PFSK-1 (cell line): ENCODE data around the gene RLN3.

Experiments used
- FOXP2 ChIP-seq: optimal IDR thresholded peaks from 2 replicates; pipeline ENCODE3; 2011; ENCODE audit warnings: borderline replicate concordance, control low read depth, inconsistent platforms; ENCODE audit not compliant: insufficient read depth; ENCODE audit errors: extremely low read length, extremely low read depth
- POLR2AphosphoS5 ChIP-seq: IDR thresholded peaks from 2 replicates; pipeline ENCODE4 v1.6.1; 2012; ENCODE audit warnings: low read depth, mild to moderate bottlenecking, control low read depth, low read length, moderate library complexity
- REST ChIP-seq, 2 experiments: IDR thresholded peaks; 2 replicates each; pipeline versions ENCODE4 v1.6.1 to v1.8.0; 2011 to 2012; ENCODE audit warnings: low read depth in 2 of 2, low read length in 2 of 2, control low read depth in 1 of 2, inconsistent platforms in 1 of 2, mild to moderate bottlenecking in 1 of 2, moderate library complexity in 1 of 2; ENCODE audit not compliant: insufficient read depth in 1 of 2
- SIN3A ChIP-seq: IDR thresholded peaks from 2 replicates; pipeline ENCODE4 v1.6.1; 2012; ENCODE audit warnings: mild to moderate bottlenecking, low read length, moderate library complexity, borderline replicate concordance; ENCODE audit not compliant: insufficient read depth
- TAF1 ChIP-seq: IDR thresholded peaks from 2 replicates; pipeline ENCODE4 v1.6.1; 2012; ENCODE audit warnings: low read length, control low read depth, borderline replicate concordance; ENCODE audit not compliant: insufficient read depth

The RLN3 gene

DNA sequence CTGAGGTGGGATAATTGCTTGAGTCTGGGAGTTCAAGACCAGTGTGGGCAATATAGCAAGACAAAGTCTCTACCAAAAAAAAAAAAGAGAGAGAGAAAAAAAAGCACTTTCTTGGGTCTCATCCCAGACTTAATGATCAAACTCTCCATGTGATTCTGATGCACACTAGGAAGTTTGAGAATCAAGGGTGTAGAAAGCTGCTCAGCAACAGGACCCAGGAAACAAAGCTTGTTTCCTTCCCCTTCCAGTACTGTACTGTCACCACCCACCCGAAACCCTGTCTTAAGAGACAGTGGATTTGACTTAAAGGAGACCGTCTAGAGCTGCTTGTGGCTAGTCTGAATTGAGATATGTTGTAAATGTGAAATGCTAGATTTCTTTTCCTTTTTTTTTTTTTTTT, 50.5 kb downstream of the RLN3 start:
- TF ChIP-seq REST (IDR thresholded peaks at IDR 0.05; ENCODE audit: insufficient read depth in 1 of 2, low read depth in 2 of 2, low read length in 2 of 2) (no peak), POLR2AphosphoS5 (no peak), FOXP2 (no peak), SIN3A (no peak), TAF1 (no peak)
